CD4-positive, alpha-beta T cell treated with Interleukin-17A for 1 hour (primary cell): ENCODE data around the gene MCTS1.
"Not testable (repeated sequence)": the region's sequence is repeated elsewhere in the genome, so short reads cannot be mapped to it uniquely, and the experiment has no call there.

Experiments used
- DNase-seq: peaks from one replicate; pipeline ENCODE4 v3.0.0-alpha.2; 2020

MCTS1 gene

GRCh38 chrX:120629667-120630537 is 26.0 kb downstream of the MCTS1 start, which contains the start of gene C1GALT1C1:
Gene C1GALT1C1 (minus strand): TSS chrX:120630054. CDS start chrX:120627166, 2,888 bp downstream.
- peak; percentile 94 for DNase-seq

- no peak for DNase-seq
These were observed 34.7 kb downstream of the MCTS1 start for GRCh38 chrX:120638619-120639018.

GRCh38 chrX:120642871-120643270 is 39.0 kb downstream of the MCTS1 start:
- no peak for DNase-seq

DNA sequence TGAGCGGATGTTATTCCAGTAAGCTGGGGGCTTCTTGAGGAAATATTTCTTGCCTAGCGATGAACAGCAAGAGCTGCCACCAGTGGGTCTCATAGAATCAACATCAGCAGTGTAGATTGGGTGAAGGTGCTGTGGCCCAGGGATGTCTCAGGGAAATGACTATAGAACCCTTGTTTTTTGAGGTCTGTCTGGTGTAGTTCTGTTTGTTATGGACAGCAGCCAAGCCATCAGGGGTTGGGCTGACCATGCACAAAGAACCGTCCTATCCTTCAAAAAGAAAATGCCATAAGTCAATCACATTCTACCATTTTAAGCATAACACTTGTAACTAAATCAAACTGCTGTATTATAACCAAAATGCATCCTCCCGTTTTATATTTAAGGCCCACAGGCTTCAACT is 43.2 kb downstream of the MCTS1 start:
- DNase-seq = no peak

GRCh38 chrX:120652256-120652655 is 48.4 kb downstream of the MCTS1 start:
- DNase-seq = not testable (repeated sequence)

DNA sequence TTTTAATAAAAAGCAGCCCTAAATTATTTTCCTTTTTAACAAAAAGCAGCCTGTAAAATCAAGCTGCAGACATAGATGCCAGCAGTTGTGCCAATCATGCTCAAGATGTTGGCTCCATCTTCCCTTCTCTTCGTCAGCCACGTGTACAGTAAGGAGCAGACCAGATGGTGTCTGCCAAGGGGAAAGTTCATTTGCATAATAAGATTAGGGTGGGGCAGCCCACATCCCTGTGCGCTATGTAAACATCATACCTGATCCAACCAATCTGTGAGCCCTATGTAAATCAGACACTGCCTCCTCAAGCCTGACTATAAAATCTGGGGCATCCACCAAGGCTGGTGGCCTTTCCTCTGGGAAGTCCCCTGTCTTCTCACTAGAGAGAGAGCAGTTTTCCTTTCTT is 49.1 kb downstream of the MCTS1 start:
- no peak for DNase-seq

DNA sequence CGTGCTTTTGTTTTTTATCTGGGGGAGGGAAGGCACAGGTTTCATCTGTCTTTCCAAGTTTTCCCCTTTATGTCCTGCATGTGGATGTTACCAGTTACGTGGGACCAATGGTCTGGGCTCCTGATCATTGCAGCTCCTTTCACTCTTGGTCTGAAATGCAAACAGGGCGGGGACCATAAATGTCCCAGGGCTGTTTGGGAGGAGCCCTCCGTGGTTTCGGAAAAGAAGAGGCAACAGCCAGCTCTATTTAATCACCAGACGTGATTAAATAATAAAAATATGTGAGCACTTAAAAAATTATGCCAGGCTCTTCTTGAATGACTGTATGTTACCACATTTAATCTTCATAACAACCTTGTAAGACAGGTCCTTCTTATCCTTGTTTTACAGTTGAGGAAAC is 56.7 kb downstream of the MCTS1 start:
- no peak for DNase-seq
